Stimulated activated CD8-positive, alpha-beta memory T cell treated with anti-CD3 and anti-CD28 coated beads, Interleukin-15, amount 100 ng/mL, for 1 hour (primary cell): ENCODE measurements around the gene TACC2.
"Not testable (repeated sequence)": the region's sequence is repeated elsewhere in the genome, so short reads cannot be mapped to it uniquely, and the experiment has no call there.

ENCODE experiments used
- DNase-seq: peaks from one replicate; pipeline ENCODE4 v3.0.0-alpha.2; 2020; ENCODE audit warnings: low read depth

TACC2 gene

DNA sequence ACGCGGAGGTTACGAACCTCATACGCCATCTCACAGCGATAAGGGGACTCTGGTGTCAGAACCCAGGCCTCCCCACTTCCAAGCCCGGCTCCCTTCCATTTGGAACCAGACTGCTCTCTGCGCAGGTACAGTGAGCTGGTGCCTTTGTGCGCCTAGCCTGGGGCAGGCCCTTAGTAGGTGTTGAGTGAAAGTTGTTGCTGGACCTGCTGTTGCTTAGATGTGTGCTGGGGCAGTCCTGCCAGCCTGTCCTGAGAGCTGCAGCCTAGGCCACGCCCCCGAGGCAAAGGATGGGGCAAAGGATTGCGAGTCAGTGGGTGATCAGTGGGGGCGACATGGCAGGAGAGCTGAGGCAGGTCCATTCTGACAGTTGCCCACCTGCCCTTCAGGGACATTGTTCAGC is 209.7 kb downstream of the TACC2 start:
- DNase-seq = no peak

DNA sequence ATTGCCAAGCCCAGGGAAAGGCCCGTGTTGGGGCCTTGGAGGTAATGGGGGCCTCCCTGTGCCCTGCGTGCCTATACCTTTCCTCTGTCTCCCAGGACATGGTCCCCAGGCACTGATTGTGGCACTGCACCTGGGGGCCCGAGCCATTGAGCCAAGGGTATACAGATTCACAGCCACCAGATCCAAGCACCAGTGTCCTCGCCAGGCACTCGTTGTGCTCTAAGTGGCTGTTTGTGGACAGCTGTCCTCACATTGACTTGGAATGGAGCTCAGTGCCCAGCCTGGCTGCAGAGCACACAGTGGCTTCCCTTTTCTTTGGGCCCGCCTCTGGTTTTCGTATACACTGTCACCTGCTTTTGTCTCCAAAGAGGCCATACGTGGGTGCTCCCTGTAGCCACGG is 210.1 kb downstream of the TACC2 start:
- no peak for DNase-seq

DNA sequence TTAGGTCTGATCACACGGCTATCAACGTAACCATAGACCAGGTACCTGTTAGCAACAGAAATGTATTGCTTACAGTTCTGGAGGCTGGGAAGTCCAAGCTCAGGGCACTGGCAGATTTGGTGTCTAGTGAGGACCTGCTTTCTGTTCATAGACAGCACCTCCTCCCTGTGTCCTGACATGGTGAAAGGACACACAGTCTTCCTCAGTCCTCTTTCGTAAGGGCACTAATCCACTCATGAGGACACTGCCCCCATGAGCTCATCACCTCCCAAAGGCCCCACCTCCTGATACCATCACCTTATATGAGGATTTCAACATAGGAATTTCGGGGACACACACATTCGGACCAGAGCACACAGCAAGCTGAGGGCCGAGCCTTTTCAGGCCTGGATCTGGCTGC is 210.7 kb downstream of the TACC2 start:
- DNase-seq = no peak

DNA sequence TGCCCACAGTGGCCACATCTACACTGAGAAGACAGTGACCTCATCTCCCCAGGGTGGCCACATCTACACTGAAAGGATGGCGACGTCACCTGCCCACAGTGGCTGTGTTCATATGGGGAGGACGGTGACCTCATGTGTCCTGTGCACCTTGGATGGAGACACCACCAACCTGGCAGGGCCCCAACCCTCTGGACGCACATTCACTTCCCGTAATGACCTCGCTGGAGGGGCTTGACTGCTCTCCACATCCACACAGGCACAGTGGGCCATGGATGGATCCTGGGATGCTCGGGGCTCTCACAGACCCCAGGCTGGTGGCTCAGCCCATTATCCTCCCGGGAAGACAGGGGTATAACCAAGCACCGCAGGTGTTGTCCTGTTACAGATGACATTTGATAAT is 212.4 kb downstream of the TACC2 start:
- DNase-seq = no peak

DNA sequence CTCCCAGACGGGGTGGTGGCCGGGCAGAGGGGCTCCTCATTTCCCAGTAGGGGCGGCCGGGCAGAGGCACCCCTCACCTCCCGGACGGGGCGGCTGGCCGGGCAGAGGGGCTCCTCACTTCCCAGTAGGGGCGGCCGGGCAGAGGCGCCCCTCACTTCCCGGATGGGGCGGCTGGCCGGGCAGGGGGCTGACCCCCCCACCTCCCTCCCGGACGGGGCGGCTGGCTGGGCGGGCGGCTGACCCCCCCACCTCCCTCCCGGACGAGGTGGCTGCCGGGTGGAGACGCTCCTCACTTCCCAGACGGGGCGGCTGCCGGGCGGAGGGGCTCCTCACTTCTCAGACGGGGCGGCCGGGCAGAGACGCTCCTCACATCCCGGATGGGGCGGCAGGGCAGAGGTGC is 214.2 kb downstream of the TACC2 start:
- not testable (repeated sequence) for DNase-seq

DNA sequence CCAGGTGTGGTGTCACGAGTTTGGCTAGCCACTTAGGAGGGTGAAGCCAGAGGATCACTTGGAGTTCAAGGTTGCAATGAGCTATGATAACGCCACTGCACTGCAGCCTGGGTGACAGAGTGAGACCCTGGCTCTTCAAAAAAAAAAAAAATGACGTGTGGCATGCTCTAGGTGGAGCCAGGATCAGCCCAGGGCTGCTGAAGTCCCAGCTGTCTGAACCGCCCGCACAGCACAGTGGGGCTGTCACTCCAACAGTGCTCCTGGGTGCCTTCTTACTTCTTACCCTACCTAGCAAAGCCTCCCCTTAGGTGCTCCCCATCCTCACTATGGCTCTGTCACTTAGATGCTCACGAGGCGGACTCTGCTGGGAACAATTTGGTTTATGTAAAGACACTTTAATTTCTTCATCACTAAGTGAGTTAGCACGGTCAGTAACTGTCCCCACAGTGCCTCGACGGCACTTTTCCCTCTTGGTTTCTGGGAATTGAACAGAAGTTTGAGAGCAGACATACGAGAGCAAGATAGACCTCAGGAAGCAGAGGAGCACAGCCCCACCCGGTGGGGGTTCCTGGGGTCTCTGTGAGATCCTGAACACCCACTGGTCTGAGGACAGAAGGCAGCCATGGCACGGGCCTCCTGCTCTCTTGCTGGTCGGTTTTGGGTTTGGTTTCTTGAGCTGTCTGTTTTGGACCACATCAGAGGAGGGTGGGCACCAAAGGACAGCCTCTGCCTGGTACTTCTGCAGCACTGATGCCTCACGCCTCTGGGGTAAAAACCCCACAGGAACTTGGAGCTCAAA is 215.9 kb downstream of the TACC2 start:
- DNase-seq = no peak

DNA sequence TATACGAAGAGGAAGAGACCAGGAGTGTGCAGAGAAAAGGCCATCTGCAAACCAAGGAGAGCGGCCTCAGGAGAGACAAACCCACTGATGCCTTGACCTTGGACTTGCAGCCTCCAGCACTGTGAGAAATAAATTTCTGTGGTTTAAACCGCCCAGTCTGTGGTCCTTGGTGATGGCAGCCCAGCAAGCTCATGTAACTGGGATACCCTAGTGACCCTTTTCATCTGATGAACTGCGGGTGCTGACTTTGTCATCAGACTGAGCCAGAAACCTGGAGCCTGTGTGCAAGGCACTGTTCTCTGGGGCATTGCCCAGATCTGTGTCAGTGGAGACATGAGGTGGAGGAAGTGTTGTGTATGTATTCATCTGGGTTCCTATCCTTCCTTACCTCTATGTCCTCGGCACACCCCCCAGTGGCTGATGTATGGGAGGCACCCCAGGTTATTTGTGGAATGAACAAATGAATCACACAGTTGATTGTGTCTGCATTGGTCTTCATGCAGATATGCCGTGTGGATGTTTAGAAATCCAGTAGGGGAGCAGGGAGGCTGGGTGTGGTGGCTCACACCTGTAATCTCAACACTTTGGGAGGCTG is 217.6 kb downstream of the TACC2 start:
- no peak for DNase-seq

DNA sequence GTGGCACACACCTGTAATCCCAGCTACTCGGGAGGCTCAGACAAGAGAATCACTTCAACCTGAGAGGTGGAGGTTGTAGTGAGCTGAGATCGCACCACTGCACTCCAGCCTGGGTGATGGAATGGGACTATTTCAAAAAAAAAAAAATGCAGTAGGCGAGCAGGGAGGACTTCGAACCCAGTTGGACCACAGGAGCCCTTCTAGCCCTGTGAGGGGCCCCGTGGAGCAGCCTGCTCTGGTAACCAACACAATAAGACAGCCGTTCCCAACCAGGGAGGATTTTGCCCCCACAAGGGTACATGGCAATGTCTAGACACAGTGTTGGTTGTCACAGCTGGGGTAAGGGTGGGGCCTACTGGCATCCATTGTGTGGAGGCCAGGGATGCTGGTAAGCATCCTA is 218.2 kb downstream of the TACC2 start:
- DNase-seq = no peak

DNA sequence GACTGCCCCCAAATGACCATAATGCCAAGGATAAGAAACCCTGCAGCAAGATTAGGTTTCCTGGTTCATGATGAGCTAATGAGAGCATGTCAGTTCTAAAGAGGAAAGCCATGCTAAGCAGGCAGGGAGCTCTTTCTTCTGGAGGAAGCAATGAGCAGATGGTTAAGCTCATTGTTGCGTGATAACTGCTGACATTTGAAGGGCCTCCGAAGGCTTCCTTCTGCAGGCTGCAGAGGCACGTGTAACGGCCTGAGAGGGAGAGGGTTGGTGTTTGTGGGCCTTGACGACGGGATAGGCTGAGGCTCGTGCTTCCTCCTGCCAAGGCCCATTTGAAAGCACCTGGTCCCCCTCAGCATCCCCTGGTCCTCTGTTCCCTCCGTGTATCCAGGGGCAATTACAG is 218.6 kb downstream of the TACC2 start:
- DNase-seq = no peak

DNA sequence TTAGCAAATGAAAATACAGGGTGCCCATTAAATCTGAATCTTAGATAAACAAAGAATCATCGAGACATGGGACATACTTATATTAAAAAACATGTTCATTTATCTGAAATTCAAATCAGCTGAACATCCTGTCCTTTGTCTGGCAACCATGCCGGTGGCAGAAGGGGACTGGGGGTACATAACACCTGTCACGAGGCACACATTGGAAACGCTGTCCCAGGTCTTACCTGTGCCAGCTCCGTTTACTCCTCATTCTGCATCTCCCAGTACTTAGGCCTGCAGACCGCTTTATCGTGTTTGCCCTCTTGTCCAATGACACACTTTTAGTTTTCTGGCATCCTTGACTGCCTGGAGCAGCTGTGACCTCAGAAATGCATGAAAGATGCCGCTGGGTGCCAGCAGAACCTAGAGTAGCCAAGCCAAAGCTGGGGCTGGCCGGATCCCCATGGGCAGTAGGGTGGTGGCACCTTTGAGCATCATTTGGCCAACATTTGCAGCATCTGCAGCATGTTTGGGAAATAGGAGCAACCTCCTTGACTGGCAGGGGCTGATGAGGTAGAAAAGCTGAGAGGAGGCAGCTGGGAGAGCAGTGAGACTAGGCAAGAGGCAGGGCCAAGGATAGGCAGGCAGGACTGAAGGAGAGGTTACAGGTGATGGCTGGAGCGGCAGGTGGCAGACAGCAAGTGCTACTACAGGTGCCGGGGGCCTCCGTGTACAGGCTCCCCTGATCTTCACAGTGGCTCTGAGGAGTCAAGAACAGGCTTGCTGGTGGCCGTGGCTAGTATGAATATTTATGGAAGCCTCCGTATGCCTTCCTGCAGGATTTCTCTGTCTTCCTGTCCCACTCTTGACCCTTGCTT is 219.8 kb downstream of the TACC2 start:
- DNase-seq = no peak

DNA sequence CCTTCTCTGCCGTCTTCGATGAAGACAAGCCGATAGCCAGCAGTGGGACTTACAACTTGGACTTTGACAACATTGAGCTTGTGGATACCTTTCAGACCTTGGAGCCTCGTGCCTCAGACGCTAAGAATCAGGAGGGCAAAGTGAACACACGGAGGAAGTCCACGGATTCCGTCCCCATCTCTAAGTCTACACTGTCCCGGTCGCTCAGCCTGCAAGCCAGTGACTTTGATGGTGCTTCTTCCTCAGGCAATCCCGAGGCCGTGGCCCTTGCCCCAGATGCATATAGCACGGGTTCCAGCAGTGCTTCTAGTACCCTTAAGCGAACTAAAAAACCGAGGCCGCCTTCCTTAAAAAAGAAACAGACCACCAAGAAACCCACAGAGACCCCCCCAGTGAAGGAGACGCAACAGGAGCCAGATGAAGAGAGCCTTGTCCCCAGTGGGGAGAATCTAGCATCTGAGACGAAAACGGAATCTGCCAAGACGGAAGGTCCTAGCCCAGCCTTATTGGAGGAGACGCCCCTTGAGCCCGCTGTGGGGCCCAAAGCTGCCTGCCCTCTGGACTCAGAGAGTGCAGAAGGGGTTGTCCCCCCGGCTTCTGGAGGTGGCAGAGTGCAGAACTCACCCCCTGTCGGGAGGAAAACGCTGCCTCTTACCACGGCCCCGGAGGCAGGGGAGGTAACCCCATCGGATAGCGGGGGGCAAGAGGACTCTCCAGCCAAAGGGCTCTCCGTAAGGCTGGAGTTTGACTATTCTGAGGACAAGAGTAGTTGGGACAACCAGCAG is 221.7 kb downstream of the TACC2 start:
- no peak for DNase-seq

DNA sequence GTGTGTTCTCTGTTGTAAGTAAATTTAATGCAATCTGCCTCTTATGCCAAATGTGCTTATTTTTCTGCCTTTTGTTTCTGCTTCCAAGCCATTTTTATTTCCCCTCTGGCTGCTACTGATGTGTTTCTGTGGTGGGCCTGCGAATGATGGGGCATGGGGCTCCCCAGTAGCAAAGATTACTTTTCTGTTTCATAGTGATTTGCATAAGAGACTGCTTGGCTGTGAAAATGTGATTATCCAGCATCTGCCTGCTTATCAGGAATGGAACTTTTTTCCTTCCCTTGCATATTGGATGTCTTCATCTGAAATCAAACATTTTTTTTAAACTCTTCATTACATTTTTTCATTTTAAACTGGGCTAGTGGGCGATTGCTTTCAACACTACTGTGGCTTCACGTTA is 224.4 kb downstream of the TACC2 start:
- DNase-seq = no peak

DNA sequence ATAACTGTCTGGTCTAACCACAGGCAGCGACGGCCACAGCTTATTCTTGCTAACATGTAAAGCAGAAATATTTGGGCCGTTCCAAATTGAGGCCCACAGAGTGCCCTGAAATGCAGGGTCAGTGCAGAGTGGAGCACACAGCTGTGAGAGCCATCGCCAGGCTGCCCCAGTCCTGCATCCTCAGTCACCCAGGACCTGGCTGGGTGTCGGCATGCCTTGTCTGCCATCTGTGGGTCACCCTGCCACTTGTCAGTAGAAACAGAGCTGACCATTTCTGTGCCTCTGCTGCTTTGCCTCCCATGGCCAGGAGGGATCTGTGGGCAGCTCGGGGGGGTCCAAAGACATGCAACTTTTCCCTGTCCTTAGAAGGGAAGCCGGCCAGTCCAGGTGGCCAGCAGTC is 224.8 kb downstream of the TACC2 start:
- DNase-seq = no peak

DNA sequence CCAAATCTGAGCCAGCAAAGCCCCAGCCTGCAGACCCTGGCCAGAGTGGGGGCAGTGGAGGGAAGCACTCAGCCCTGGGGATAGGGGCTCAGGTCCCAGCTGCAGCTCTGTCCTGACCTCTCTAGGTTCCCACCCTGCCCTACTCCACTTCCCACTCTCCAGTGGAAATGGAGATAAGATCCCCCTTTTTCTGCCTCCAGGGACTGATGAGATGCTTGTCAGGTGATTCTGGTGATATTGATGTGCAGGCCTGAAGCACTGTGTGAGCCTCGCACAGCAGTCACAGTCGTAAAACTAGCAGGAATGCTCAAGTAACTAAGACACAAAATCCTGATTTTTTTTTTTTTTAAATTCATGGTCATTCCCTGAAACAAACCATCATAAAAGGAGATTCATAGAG is 227.1 kb downstream of the TACC2 start:
- no peak for DNase-seq

DNA sequence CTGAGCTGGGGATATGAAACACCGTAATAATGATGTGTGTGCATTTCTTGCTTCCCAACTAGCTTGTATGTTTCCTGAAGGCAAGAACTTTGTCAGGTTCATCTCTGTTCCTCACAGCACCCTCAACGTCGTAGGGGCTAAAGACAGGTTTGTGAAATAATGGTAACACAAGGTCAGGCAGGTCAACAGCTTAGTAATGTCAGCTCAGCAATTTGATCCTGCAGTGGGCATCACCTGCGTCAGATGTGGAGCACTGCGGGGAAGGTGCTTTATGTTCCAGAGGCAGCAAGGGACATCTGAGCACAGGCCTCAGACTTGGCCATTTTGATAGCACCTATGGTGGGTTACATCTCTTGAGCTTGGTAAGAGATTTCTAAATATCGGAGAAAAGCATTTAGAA is 230.4 kb downstream of the TACC2 start:
- no peak for DNase-seq

DNA sequence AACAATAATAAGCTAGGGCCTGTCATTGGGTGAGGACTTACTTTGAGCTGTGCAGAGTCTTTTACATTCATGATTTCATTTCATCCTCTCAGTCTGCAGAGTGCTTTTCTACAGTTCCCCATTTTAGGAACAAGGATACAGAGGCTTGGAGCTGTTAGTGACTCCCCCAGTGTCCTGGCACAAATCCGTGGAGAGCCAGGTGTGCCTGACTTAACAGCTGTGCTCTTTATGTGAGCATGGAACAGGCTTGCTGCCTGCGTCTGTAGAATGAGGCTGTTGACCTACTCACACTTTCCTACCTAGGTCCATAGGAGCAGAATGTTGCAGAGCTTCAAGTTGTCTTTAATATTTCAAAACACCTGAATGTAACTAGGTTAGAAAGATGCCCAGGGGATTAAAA is 231.8 kb downstream of the TACC2 start:
- no peak for DNase-seq

DNA sequence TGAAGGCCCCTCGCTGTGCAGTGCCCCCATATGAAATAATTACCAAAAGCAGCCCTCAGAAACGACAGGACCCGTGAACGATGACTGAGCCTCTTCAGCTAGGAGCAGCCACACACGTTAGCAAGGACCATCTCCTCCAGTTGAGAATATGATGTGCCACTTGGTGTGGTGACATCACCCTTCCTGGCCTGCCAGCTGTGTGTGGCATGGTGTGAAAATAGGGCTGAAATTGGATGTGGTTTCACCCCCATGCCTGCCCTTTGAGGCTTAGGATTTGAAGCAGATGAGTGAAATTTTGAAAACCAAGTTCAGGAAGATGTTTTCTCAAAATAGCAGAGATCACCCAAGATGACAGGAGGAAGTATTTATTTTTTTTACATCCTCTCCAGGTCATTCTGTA is 233.0 kb downstream of the TACC2 start:
- no peak for DNase-seq

DNA sequence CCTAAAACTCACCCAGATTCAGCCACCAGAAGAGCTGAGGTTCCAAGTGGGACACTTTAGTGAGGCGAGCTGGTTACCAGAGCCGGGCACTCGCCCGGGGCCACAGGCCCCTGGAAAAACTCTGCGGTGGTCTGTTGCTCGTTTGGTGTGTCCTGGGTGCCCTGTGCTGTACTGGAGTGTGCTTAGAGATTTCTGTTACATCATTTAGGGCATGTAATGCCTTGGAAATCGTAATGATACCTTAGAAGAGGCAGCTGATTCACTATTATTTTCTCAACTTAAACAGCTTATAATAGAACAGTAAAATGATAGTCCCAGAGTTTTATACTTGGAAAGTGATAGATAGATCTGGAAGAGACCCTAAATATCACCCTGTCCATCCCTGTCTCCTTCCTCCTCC is 233.7 kb downstream of the TACC2 start:
- no peak for DNase-seq

DNA sequence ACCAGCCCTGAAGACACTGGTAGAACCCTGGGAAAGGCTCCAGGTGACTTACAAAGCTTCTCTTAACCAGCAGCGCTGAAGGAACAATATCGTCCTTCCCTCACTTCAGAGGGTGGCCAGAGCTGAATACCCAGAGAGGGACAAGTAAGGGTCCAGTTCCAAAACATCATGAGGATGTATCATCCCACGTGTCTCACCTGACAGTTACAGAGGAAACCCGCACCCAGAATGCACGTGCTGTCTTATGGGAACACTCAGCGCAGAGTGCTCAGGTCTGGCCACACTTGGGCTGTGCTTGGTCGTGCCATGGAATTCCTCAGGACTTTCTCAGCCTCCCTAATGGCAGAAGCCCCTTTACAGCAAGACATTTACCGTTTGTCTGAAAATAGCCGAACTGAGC is 235.2 kb downstream of the TACC2 start:
- DNase-seq = no peak

DNA sequence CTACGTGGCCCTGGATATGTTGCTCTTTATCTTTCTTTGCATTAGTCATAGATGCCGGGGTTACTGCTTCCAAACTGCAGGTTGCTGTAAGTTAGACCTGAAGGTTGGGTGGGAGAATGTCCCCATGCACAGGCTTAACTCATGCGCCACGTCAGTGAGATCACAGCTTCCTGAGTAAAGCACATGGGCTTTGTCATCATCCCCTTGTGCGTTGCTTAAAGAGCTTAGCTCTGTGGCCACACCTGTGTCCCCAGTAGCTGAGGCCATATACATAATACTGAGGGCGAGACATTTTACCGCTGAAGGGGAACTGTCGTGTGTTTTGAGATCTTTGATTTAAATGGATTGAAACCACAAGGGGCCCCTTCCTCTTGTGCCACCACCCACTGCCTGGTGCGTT is 236.4 kb downstream of the TACC2 start:
- DNase-seq = no peak

DNA sequence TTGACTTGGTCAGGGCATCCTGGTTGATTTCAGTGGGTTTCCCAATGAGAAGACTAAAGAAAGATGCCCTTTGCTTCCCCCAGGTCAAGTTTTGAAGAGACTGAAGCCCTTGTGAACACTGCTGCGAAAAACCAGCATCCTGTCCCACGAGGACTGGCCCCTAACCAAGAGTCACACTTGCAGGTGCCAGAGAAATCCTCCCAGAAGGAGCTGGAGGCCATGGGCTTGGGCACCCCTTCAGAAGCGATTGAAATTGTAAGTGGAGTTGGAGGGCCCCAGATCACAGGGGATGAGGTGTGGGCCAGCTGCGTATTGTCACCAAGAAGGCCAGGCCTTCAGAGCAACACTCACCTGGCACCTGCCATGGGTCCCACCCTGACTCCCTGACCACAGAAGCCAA is 238.8 kb downstream of the TACC2 start:
- no peak for DNase-seq

DNA sequence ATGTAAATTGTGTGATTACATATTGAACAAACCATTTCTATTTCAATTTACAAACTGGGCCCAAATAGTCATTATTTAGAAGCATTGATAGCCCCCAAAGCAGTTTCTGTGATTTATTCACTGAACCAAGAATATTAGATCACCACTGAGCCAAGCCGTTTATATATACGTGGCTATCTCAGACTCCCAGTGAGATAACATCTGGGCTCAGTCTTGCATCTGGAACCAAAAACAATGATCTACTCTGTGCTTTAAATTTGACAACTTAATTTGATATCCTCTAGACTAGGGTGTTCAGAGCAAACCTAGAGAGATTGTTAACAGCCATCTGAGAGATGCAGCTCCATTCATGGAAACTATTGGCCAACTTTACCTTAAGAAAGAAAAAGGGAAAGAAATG is 240.7 kb downstream of the TACC2 start:
- no peak for DNase-seq
